ENCODE results near the gene ZFYVE1.
A peak's percentile ranks its signal among the peaks of the same experiment; 100 is the strongest.

Gene ZFYVE1

GRCh38 chr14:72941286-72941985 lies 85.5 kb downstream of the ZFYVE1 start:
- in situ Hi-C loops (cut with MboI; ENCODE audit: low pct_unique_long_range_greater_than_20kb, low sequenced_read_pairs, unreplicated experiment) = no loop called here
- TF ChIP-seq, protein P1, sequence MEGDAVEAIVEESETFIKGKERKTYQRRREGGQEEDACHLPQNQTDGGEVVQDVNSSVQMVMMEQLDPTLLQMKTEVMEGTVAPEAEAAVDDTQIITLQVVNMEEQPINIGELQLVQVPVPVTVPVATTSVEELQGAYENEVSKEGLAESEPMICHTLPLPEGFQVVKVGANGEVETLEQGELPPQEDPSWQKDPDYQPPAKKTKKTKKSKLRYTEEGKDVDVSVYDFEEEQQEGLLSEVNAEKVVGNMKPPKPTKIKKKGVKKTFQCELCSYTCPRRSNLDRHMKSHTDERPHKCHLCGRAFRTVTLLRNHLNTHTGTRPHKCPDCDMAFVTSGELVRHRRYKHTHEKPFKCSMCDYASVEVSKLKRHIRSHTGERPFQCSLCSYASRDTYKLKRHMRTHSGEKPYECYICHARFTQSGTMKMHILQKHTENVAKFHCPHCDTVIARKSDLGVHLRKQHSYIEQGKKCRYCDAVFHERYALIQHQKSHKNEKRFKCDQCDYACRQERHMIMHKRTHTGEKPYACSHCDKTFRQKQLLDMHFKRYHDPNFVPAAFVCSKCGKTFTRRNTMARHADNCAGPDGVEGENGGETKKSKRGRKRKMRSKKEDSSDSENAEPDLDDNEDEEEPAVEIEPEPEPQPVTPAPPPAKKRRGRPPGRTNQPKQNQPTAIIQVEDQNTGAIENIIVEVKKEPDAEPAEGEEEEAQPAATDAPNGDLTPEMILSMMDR (IDR thresholded peaks at IDR 0.05; ENCODE audit: extremely low read depth, insufficient read depth, missing control alignments) = no peak
- DNase-seq (ENCODE audit: low spot score) = no peak

DNA sequence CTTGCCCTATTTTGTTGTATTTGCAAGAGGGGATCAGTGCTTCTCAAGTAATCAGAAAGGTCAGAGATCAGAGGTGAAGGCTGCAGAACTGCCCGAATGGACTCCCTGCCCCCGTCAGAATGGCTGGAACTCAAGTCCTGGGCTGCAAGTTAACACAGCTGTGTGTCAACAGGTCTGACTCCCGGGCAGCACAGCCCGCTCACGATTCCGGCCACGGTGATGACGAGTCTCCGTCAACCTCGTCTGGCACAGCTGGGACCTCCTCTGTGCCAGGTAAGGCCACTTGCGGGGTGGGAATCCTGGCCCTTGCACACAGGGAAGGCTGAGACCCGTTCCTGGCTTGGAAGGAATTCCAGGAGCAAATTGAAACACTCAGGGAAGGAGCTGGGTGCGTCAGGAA lies 87.3 kb downstream of the ZFYVE1 start:
- DNase-seq (ENCODE audit: low spot score) = no peak
- in situ Hi-C loops (cut with MboI; ENCODE audit: low pct_unique_long_range_greater_than_20kb, low sequenced_read_pairs, unreplicated experiment) = no loop called here
- TF ChIP-seq, protein P1 (IDR thresholded peaks at IDR 0.05; ENCODE audit: extremely low read depth, insufficient read depth, missing control alignments) = no peak

DNA sequence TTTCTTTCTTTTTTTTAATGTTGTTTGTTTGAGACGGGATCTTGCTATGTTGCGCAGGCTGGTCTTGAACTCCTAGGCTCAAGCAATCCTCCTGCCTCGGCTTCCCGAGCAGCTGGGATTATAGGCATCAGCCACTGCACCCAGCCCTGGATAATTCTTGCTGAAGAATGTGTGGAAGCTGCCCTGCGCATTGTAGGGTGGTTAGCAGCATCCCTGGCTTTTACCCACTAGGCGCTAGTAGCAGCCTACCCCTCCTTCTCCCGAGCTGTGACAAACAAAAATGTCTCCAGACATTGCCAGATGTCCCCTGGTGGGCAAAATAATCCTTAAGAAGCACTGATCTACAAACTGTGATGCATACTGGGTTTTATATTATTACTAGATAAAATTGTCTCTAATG lies 94.0 kb downstream of the ZFYVE1 start:
- no peak for DNase-seq (ENCODE audit: low spot score)
- in situ Hi-C loops (cut with MboI; ENCODE audit: low pct_unique_long_range_greater_than_20kb, low sequenced_read_pairs, unreplicated experiment) = no loop called here
- TF ChIP-seq, protein P1 (IDR thresholded peaks at IDR 0.05; ENCODE audit: extremely low read depth, insufficient read depth, missing control alignments) = no peak

GRCh38 chr14:72929316-72930080 lies 97.4 kb downstream of the ZFYVE1 start:
- no peak for DNase-seq (ENCODE audit: low spot score)
- TF ChIP-seq, protein P1 (IDR thresholded peaks at IDR 0.05; ENCODE audit: extremely low read depth, insufficient read depth, missing control alignments) = no peak
- in situ Hi-C loops (cut with MboI; ENCODE audit: low pct_unique_long_range_greater_than_20kb, low sequenced_read_pairs, unreplicated experiment) = no loop called here

DNA sequence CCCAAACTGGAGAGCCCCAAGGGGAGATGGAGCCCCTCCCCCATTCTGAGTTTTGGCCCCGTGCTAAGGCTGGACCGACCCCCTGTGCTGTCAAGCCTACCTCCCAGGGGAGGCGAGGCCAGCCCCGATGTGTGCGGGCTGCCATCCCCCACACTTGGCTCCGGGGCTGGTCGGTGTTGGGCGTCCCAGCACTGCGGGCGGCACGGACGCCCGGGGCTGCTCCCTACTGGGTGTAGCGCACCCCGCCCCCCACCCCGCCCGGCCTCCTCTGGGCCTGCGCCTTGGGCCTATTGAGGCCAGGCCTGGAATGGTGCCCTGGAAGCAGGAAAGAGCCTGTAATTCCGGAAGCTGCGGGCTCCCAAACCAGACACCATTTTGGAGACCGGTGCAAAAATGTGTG lies 98.0 kb downstream of the ZFYVE1 start:
- DNase-seq (ENCODE audit: low spot score) = no peak
- in situ Hi-C loops (cut with MboI; ENCODE audit: low pct_unique_long_range_greater_than_20kb, low sequenced_read_pairs, unreplicated experiment) = no loop called here
- TF ChIP-seq, protein P1 (IDR thresholded peaks at IDR 0.05; ENCODE audit: extremely low read depth, insufficient read depth, missing control alignments) = no peak

DNA sequence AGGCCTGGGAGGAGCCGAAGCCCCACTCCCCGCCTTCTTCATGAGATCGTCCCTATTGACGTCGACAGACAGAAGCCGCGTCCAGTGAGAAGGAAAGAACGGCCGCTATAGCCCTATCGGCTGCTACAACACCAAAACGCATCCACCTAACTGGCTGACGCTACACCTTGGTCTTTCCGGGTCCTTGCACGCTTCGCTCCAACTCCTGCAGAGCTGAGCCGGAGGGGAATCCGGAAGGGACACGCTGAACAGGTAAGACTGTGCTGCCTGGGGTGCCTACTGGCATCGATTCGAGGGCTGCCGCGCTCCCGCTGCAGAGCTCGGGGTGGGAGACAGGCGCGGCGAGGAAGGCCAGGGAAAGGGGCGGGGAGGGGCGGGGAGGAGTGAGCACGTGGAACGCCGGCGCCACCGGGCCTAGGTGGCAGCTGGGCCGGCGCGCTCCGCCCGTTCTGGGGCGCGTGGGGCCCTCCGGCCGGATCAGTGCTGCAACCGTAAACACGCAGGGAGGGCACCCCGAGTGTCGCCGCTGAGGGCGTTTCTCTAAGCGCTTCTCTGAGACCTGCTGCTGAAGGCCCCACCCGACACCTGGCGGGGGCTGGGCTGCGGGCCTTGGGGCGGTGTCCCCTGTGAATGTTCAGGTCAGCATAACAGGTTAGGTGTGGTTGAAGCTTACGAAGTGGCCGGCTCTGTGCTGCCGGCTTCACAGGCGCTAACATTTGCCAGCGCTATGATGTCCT lies 100.4 kb downstream of the ZFYVE1 start, which contains the start of gene DCAF4:
Gene DCAF4, plus strand, starts transcription at position 173 of the 737 bp plus-strand sequence. CDS start 11,515 bp downstream, outside the sequence.
- in situ Hi-C loops (cut with MboI; ENCODE audit: low pct_unique_long_range_greater_than_20kb, low sequenced_read_pairs, unreplicated experiment) = no loop called here
- TF ChIP-seq, protein P1 (IDR thresholded peaks at IDR 0.05; ENCODE audit: extremely low read depth, insufficient read depth, missing control alignments) = no peak
- DNase-seq (ENCODE audit: low spot score) = peak; percentile 99
